Measurements from ENCODE around the gene ARAP1.

ARAP1 gene

GRCh38 chr11:72704783-72705265 is 47.4 kb downstream of the ARAP1 start:
- DNase-seq (ENCODE audit: low read depth), result no peak

- no peak for DNase-seq (ENCODE audit: low read depth)
Observed at GRCh38 chr11:72704028-72704782, 48.0 kb downstream of the ARAP1 start.

GRCh38 chr11:72703267-72704008 is 48.8 kb downstream of the ARAP1 start:
- no peak for DNase-seq (ENCODE audit: low read depth)

- no peak for DNase-seq (ENCODE audit: low read depth)
Observed at GRCh38 chr11:72702577-72703241, 49.5 kb downstream of the ARAP1 start.

- DNase-seq (ENCODE audit: low read depth), result no peak
Observed at GRCh38 chr11:72702096-72702495, 50.1 kb downstream of the ARAP1 start.

GRCh38 chr11:72701466-72701865 is 50.7 kb downstream of the ARAP1 start:
- no peak for DNase-seq (ENCODE audit: low read depth)

- DNase-seq (ENCODE audit: low read depth), result no peak
Observed at GRCh38 chr11:72700146-72700545, 52.1 kb downstream of the ARAP1 start.

GRCh38 chr11:72697814-72698213 is 54.4 kb downstream of the ARAP1 start:
- no peak for DNase-seq (ENCODE audit: low read depth)

- no peak for DNase-seq (ENCODE audit: low read depth)
Observed at GRCh38 chr11:72696866-72697700, 55.1 kb downstream of the ARAP1 start.

- DNase-seq (ENCODE audit: low read depth), result no peak
Observed at GRCh38 chr11:72695354-72695753, 56.9 kb downstream of the ARAP1 start.

GRCh38 chr11:72693271-72693968 is 58.8 kb downstream of the ARAP1 start:
- DNase-seq (ENCODE audit: low read depth), result no peak

- DNase-seq (ENCODE audit: low read depth), result no peak
Observed at GRCh38 chr11:72692498-72693237, 59.5 kb downstream of the ARAP1 start.

GRCh38 chr11:72690166-72690565 is 62.0 kb downstream of the ARAP1 start:
- DNase-seq (ENCODE audit: low read depth), result no peak

GRCh38 chr11:72688929-72689328 is 63.3 kb downstream of the ARAP1 start:
- no peak for DNase-seq (ENCODE audit: low read depth)

GRCh38 chr11:72688486-72688885 is 63.7 kb downstream of the ARAP1 start:
- DNase-seq (ENCODE audit: low read depth), result no peak

- no peak for DNase-seq (ENCODE audit: low read depth)
Observed at GRCh38 chr11:72687326-72687725, 64.9 kb downstream of the ARAP1 start.

GRCh38 chr11:72686639-72687220 is 65.5 kb downstream of the ARAP1 start:
- DNase-seq (ENCODE audit: low read depth), result no peak

GRCh38 chr11:72685560-72686480 is 66.4 kb downstream of the ARAP1 start:
- DNase-seq (ENCODE audit: low read depth), result peak; percentile 17

All from activated gamma-delta T cell treated with anti-CD3 and anti-CD28 coated beads, Interleukin-2, amount 50 U/mL, for 16 hours (primary cell).